Endothelial cell of umbilical vein (primary cell): ENCODE measurements around the gene TRIM56. TPM values are rescaled to one million over a fixed set of nuclear protein-coding genes. Genes with fewer than 3 reads are reported as not detected.

Experiments used
- BruUV-seq: library from RNA; stranded (reverse); fragments of 400-500 nt; replicated peaks from 2 replicates; lab custom pipeline; 2021; lab: Mats Ljungman, UMichigan
- CTCF ChIA-PET: fragments of 300-600, 350-600 bp; sonication (Branson Sonifier 250); formaldehyde crosslinking; loops from one replicate; lab custom pipeline; 2021; ENCODE audit warnings: antibody characterized with exemption, inconsistent platforms; lab: Charles Lee
- POLR2A ChIA-PET: fragments of 300-600, 350-600 bp; sonication (Branson Sonifier 250); formaldehyde crosslinking; loops from one replicate; lab custom pipeline; 2021; ENCODE audit warnings: antibody characterized with exemption, inconsistent platforms; lab: Charles Lee
- DNase-seq: peaks from one replicate; pipeline ENCODE4 v3.0.0-alpha.2; 2011; ENCODE audit warnings: low read depth, low spot score
- FAIRE-seq: peaks from 2 replicates; lab custom pipeline; 2011; peaks lifted over from hg19 to GRCh38; lab: Jason Lieb, UNC
- H2AFZ ChIP-seq: 2 replicates; pipeline ENCODE4 v1.6.0; 2012; ENCODE audit warnings: low read depth, low read length, control low read depth, inconsistent platforms
- H3K27ac ChIP-seq: 2 replicates; pipeline ENCODE4 v1.5.1; 2011; ENCODE audit warnings: low read depth, mild to moderate bottlenecking, control low read depth, low read length, moderate library complexity; ENCODE audit not compliant: insufficient read depth
- H3K27me3 ChIP-seq, 2 experiments: 2 replicates each; pipeline versions ENCODE4 v1.6.0 to v1.6.1; 2011; ENCODE audit warnings: low read length in 2 of 2, mixed read lengths in 1 of 2; ENCODE audit not compliant: control insufficient read depth in 2 of 2, insufficient read depth in 2 of 2
- H3K36me3 ChIP-seq, 2 experiments: 2 replicates in 1 of 2; 3 replicates in 1 of 2; pipeline ENCODE4 v1.5.1; 2011; ENCODE audit warnings: low read length in 2 of 2, mild to moderate bottlenecking in 1 of 2, moderate library complexity in 1 of 2; ENCODE audit not compliant: control insufficient read depth in 2 of 2, insufficient read depth in 2 of 2; ENCODE audit errors: extremely low read depth in 1 of 2
- H3K4me1 ChIP-seq: 3 replicates; pipeline ENCODE4 v1.5.1; 2011; ENCODE audit warnings: mild to moderate bottlenecking, low read length; ENCODE audit not compliant: control insufficient read depth, insufficient read depth; ENCODE audit errors: extremely low read depth
- H3K4me2 ChIP-seq: 2 replicates; pipeline ENCODE4 v1.6.1; 2011; ENCODE audit warnings: low read length, control low read depth, mixed read lengths; ENCODE audit not compliant: insufficient read depth
- H3K4me3 ChIP-seq, 3 experiments: fragments of 200-600 bp in 1 of 3; sonication (generic), shearing (Covaris generic) in 1 of 3; replicated peaks in 1 of 3; 2 replicates each; pipeline ENCODE4 v1.5.1; 2011 to 2016; ENCODE audit warnings: control low read depth in 3 of 3, low read length in 3 of 3, mild to moderate bottlenecking in 2 of 3, inconsistent platforms in 1 of 3, low read depth in 1 of 3, moderate library complexity in 1 of 3; ENCODE audit not compliant: insufficient read depth in 1 of 3
- H3K79me2 ChIP-seq: 2 replicates; pipeline ENCODE4 v1.6.0; 2012; ENCODE audit warnings: low read length, inconsistent platforms; ENCODE audit not compliant: control insufficient read depth, insufficient read depth
- H3K9ac ChIP-seq: replicated peaks from 2 replicates; pipeline ENCODE3; 2011; ENCODE audit warnings: low read length, control low read depth; ENCODE audit not compliant: insufficient read depth; ENCODE audit errors: extremely low read depth
- H3K9me1 ChIP-seq: replicated peaks from 3 replicates; pipeline ENCODE4 v1.6.0; 2011; ENCODE audit warnings: mild to moderate bottlenecking, low read length; ENCODE audit not compliant: control insufficient read depth, insufficient read depth; ENCODE audit errors: extremely low read depth
- H3K9me3 ChIP-seq: replicated peaks from 2 replicates; pipeline ENCODE4 v1.5.1; 2012; ENCODE audit warnings: low read length, inconsistent platforms; ENCODE audit not compliant: control insufficient read depth, insufficient read depth
- H4K20me1 ChIP-seq: replicated peaks from 2 replicates; pipeline ENCODE3; 2011; ENCODE audit warnings: mild to moderate bottlenecking, low read length; ENCODE audit not compliant: control insufficient read depth, insufficient read depth; ENCODE audit errors: extremely low read depth
- EZH2 ChIP-seq: IDR thresholded peaks from 2 replicates; pipeline ENCODE4 v1.6.1; 2012; ENCODE audit warnings: borderline replicate concordance, low read depth, mild to moderate bottlenecking, moderate library complexity, low read length, inconsistent platforms; ENCODE audit not compliant: severe bottlenecking
- FOS ChIP-seq: IDR thresholded peaks from 2 replicates; pipeline ENCODE4 v1.6.1; 2011; ENCODE audit warnings: mild to moderate bottlenecking, low read length, moderate library complexity, borderline replicate concordance; ENCODE audit not compliant: insufficient read depth
- GATA2 ChIP-seq: IDR thresholded peaks from 2 replicates; pipeline ENCODE4 v1.7.0; 2011; ENCODE audit warnings: low read depth, mild to moderate bottlenecking, moderate library complexity, mixed read lengths, low read length; ENCODE audit not compliant: insufficient read length, insufficient read depth
- JUN ChIP-seq: IDR thresholded peaks from 2 replicates; pipeline ENCODE4 v1.6.1; 2011; ENCODE audit warnings: borderline replicate concordance, low read depth; ENCODE audit not compliant: insufficient read length, insufficient read depth
- MYC ChIP-seq: IDR thresholded peaks from one replicate; pipeline ENCODE4 v1.6.1; 2011; ENCODE audit warnings: mild to moderate bottlenecking, low read depth, low read length
- POLR2A ChIP-seq: IDR thresholded peaks from 2 replicates; pipeline ENCODE4 v1.6.1; 2012; ENCODE audit warnings: low read depth, mild to moderate bottlenecking, control low read depth, low read length
- POLR2AphosphoS5 ChIP-seq: IDR thresholded peaks from 2 replicates; pipeline ENCODE4 v1.6.1; 2012; ENCODE audit warnings: low read depth, mild to moderate bottlenecking, control low read depth, low read length, moderate library complexity; ENCODE audit not compliant: insufficient read depth
- dilution Hi-C: fragments of 300-500 bp; cut with MboI; formaldehyde crosslinking; loops from one replicate; pipeline ENCODE4 v1.15.0; 2019; ENCODE audit warnings: low sequenced_read_pairs; ENCODE audit not compliant: extremely low pct_ligation_motif_present
- intact Hi-C: fragments of 100-400 bp; cut with micrococcal nuclease; formaldehyde crosslinking; loops from one replicate; pipeline ENCODE4 v1.10.0; 2022
- polyA plus RNA-seq, 4 experiments: library from polyadenylated mRNA; depleted of rRNA in 3 of 4; stranded (reverse) in 3 of 4; unstranded in 1 of 4; fragments of >200 nt; gene quantifications; 2 replicates each; pipeline versions ENCODE4 v1.2.1 to v1.2.3, GENCODE V29; 2011 to 2012; ENCODE audit warnings: missing spikeins in 1 of 4
- total RNA-seq: library from RNA; stranded (reverse); gene quantifications from 2 replicates; pipeline ENCODE4 v1.2.3, GENCODE V29; 2021
- TF ChIP-seq, protein P1 (sequence below): IDR thresholded peaks from 2 replicates; pipeline ENCODE4 v1.6.1; 2011; ENCODE audit not compliant: insufficient read depth, insufficient read length
- TF ChIP-seq, protein P2 (sequence below), 2 donors: IDR thresholded peaks; 1 replicate in 1 of 2; 2 replicates in 1 of 2; pipeline ENCODE4 v1.5.1; 2011; ENCODE audit warnings: low read length in 2 of 2, mild to moderate bottlenecking in 2 of 2, moderate library complexity in 2 of 2, control low read depth in 1 of 2, inconsistent platforms in 1 of 2, low read depth in 1 of 2; ENCODE audit not compliant: insufficient read depth in 1 of 2; ENCODE audit errors: extremely low read depth in 1 of 2

Gene TRIM56
- total and polyA plus RNA-seq, 2 donors (not counting 3 experiments of a cell fraction or from before 2014, with no cell fraction given): 2.3 to 25.1 TPM

DNA sequence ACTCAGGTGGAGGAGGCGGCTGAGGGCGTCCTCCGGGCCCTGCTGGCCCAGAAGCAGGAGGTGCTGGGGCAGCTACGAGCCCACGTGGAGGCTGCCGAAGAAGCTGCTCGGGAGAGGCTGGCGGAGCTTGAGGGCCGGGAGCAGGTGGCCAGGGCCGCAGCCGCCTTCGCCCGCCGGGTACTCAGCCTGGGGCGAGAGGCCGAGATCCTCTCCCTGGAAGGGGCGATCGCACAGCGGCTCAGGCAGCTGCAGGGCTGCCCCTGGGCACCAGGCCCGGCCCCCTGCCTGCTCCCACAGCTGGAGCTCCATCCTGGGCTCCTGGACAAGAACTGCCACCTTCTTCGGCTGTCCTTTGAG is 2.8 kb downstream of the TRIM56 start:
- Histone ChIP-seq H3K4me2 (no peak overlapping the region), H3K9me1 (no peaks in the 10 kb centered on the region), H3K4me1 (peaks cover 12% of the 10 kb centered on the region), H3K79me2 (peaks cover 37% of the 10 kb centered on the region), H3K36me3 (peaks cover 0 to 5% of the 10 kb centered on the region in 2 experiments), H4K20me1 (no peaks in the 10 kb centered on the region), H3K27ac (no peak overlapping the region), H3K9ac (no peak overlapping the region), H3K27me3 (no peaks in the 10 kb centered on the region), H3K4me3 (no peak overlapping the region), H3K9me3 (no peaks in the 10 kb centered on the region), H2AFZ (no peak overlapping the region)
- no TSS peak for BruUV-seq
- dilution Hi-C loops: no loop called here
- intact Hi-C loops: no loop called here
- TF ChIP-seq GATA2 (no peak), FOS (no peak), JUN (no peak), MYC (no peak), POLR2A (no peak), POLR2AphosphoS5 (no peak), EZH2 (no peak)
- TF ChIP-seq, protein P1, sequence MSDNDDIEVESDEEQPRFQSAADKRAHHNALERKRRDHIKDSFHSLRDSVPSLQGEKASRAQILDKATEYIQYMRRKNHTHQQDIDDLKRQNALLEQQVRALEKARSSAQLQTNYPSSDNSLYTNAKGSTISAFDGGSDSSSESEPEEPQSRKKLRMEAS: no peak
- TF ChIP-seq, protein P2, sequence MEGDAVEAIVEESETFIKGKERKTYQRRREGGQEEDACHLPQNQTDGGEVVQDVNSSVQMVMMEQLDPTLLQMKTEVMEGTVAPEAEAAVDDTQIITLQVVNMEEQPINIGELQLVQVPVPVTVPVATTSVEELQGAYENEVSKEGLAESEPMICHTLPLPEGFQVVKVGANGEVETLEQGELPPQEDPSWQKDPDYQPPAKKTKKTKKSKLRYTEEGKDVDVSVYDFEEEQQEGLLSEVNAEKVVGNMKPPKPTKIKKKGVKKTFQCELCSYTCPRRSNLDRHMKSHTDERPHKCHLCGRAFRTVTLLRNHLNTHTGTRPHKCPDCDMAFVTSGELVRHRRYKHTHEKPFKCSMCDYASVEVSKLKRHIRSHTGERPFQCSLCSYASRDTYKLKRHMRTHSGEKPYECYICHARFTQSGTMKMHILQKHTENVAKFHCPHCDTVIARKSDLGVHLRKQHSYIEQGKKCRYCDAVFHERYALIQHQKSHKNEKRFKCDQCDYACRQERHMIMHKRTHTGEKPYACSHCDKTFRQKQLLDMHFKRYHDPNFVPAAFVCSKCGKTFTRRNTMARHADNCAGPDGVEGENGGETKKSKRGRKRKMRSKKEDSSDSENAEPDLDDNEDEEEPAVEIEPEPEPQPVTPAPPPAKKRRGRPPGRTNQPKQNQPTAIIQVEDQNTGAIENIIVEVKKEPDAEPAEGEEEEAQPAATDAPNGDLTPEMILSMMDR (IDR thresholded peaks at IDR 0.05; ENCODE audit: extremely low read depth in 1 of 2, insufficient read depth in 1 of 2, low read depth in 1 of 2, low read length in 2 of 2): no peak
- POLR2A ChIA-PET: no interaction called here
- no peak for FAIRE-seq
- DNase-seq: no peak
- CTCF ChIA-PET: interaction anchor here (0.8 to 1.3 kb wide), 3 partner anchors 11 to 105 kb away, joined by 3 read pairs; no protein-coding TSS in a partner anchor
